Fibroblast of villous mesenchyme (primary cell): ENCODE results near the gene WDFY4. TPM values are rescaled to one million over a fixed set of nuclear protein-coding genes. Genes with fewer than 3 reads are reported as not detected.

Experiments
- DNase-seq: peaks from one replicate; pipeline ENCODE4 v3.0.0-alpha.2; 2010; ENCODE audit warnings: low read depth
- H3K4me3 ChIP-seq: 2 replicates; pipeline ENCODE4 v1.5.1; 2011; ENCODE audit warnings: low read depth, mild to moderate bottlenecking, low read length
- total RNA-seq: library from RNA; depleted of rRNA; stranded (reverse); fragments of >200 nt; gene quantifications from 2 replicates; pipeline ENCODE4 v1.2.3, GENCODE V29; 2012
- TF ChIP-seq, protein P1 (sequence below): IDR thresholded peaks from 2 replicates; pipeline ENCODE4 v1.5.1; 2012; ENCODE audit warnings: low read depth, mild to moderate bottlenecking, low read length; ENCODE audit not compliant: insufficient read depth

WDFY4 gene
- total RNA-seq, 1 donor, result not detected

DNA sequence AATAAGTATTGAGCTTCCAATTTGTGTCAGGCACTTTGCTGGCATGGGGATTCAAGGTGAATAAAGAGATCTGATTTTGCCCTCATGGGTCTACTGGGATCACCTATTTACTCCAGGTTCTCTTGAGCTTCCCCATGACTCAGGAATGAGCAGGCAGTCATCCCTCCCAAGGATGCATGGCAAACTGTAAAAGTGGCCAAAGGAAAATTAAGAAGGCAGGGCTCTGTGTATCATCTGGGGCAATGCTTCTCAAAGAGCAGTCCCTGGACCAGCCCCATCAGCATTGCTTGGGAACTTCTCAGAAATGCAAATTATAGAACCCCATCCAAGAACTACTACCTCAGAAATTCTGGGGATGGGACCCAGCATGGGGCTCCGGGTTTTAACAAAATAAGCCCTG is 48.7 kb downstream of the WDFY4 start:
- TF ChIP-seq, protein P1, sequence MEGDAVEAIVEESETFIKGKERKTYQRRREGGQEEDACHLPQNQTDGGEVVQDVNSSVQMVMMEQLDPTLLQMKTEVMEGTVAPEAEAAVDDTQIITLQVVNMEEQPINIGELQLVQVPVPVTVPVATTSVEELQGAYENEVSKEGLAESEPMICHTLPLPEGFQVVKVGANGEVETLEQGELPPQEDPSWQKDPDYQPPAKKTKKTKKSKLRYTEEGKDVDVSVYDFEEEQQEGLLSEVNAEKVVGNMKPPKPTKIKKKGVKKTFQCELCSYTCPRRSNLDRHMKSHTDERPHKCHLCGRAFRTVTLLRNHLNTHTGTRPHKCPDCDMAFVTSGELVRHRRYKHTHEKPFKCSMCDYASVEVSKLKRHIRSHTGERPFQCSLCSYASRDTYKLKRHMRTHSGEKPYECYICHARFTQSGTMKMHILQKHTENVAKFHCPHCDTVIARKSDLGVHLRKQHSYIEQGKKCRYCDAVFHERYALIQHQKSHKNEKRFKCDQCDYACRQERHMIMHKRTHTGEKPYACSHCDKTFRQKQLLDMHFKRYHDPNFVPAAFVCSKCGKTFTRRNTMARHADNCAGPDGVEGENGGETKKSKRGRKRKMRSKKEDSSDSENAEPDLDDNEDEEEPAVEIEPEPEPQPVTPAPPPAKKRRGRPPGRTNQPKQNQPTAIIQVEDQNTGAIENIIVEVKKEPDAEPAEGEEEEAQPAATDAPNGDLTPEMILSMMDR, result no peak
- no peak overlapping the region for H3K4me3 ChIP-seq
- DNase-seq, result no peak

DNA sequence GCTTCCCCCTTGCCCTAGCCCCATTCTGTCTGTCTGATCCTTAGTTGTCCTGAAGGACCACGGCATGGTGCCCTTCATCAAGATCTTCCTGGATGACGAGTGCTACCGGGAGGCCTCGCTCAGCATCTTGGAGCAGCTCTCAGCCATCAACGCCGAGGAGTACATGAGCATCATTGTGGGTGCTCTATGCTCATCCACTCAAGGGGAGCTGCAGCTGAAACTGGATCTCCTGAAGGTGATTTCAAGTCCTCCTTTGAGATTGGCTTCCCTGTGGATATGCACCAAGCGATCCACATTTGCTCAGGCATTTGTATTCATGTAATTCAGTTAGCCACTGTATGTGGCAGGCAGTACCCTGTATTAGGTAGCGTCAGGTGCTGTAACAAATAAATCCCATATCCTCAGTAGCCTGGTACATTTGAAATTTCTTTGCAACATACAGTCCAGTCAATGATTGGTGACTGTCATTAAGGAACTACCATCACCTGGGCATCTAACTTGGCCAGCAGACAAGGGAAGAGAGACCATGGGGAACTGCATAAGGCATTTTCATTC is 51.2 kb downstream of the WDFY4 start:
- DNase-seq, result no peak
- H3K4me3 ChIP-seq, result no peak overlapping the region
- TF ChIP-seq, protein P1, result no peak

DNA sequence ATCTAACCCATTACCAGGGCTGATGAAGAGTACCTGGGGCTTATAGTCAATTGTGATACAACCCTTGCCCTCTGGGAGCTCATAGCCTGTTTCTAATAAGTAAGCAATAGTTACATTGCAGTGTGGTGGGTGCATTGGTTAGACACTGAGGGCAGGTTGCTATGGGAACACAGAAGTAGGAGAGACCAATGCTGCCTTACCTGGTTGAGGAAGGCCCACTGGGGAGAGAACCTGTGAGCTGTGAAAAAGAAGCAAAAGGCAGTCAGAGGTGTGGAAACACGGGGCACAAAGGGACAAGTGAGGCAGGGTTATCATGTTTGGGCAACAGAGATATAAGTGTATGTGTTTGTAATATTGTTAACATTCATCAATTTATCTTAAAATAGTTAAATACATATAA is 51.9 kb downstream of the WDFY4 start:
- H3K4me3 ChIP-seq, result no peak overlapping the region
- TF ChIP-seq, protein P1, result no peak
- DNase-seq, result no peak

DNA sequence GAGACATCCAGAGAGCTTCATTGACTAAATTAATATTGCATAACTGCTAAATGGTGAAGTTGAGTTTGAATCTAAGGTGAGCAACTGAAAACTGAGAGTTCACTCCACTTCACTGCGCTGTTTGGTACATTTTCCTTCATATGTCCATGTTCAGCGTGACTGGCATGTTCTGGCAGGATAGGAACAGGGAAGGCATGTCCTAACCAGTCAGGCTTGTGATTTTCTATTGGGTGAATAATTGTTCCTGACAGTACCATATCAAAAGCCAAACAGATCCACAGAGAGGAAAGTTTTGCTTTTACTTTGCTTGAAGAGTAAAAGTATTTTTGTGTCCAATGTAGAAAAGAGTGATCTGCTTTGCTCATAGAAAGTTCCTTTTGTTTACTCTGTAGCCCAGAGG is 53.2 kb downstream of the WDFY4 start:
- no peak for DNase-seq
- TF ChIP-seq, protein P1, result no peak
- no peak overlapping the region for H3K4me3 ChIP-seq

DNA sequence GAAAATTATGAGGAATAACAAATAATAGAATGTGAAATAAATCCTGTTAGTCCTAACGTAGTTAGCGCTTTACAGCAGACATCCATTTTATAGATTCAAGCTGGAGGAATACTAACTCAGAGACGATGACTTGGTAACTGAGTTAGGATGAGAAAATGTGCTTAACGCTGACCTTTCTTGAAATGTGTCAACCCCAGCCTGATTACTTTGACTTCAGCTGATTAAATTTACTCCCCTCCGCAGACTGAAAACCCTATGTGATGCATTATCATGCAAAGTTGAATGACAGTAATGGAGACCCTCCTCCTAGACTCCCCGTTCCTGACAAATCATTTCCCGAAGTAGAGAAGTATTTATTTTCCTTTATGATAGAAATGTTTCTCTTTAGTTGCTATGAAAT is 54.5 kb downstream of the WDFY4 start:
- TF ChIP-seq, protein P1, result no peak
- no peak for DNase-seq

DNA sequence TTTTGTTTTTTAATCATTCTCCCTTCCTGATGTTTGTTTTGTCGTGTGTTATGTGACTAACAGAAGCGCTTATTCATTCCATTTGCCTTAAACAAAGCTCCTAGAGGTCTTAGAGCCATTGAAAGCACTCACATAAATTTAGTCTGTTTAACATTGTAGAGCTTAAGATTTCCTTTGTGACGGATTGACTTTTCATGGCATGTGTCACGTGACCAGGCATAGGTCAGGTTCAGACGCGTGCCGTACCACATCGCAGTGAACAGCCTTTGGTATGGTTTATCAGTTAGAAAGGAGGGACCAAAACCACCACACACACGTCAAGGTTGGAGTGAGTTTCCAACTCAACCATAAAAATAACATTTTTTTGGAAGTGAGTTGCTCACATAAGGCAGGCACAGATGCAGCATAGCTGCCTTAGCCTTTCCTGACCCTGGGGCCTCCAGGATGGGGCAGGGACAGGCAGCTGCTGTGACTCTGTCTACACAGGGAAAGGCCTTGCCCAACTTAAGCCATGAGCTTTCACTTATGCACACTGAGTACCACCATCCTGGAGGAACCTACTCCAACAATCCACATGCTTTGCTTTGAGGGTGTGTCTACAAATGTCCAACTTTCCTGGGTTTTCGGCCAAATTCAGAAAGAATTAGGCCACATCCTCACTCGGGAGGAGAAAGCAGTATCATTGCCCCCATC is 55.5 kb downstream of the WDFY4 start:
- H3K4me3 ChIP-seq, result no peak overlapping the region
- no peak for DNase-seq
- TF ChIP-seq, protein P1, result no peak

More for the DNA sequence above, 54.5 kb downstream of the WDFY4 start:
- no peak overlapping the region for H3K4me3 ChIP-seq
